Amygdala (tissue), 56 donors: ENCODE results near the gene CD164L2.

ENCODE experiments used
- DNase-seq, 56 donors: peaks; one replicate each; lab custom pipeline; 2025; lab: John Stamatoyannopoulos, UW

CD164L2 gene

GRCh38 chr1:27366113-27366410, 17.1 kb downstream of the CD164L2 start:
- DNase-seq: peak in 28 of 56 donors; percentile 16 to 69 (median 44)

- peak; percentile 12 to 84 (median 66) for DNase-seq
Measured at GRCh38 chr1:27365372-27366112, 17.6 kb downstream of the CD164L2 start.

GRCh38 chr1:27364696-27365371, 18.3 kb downstream of the CD164L2 start:
- DNase-seq: no peak

DNA sequence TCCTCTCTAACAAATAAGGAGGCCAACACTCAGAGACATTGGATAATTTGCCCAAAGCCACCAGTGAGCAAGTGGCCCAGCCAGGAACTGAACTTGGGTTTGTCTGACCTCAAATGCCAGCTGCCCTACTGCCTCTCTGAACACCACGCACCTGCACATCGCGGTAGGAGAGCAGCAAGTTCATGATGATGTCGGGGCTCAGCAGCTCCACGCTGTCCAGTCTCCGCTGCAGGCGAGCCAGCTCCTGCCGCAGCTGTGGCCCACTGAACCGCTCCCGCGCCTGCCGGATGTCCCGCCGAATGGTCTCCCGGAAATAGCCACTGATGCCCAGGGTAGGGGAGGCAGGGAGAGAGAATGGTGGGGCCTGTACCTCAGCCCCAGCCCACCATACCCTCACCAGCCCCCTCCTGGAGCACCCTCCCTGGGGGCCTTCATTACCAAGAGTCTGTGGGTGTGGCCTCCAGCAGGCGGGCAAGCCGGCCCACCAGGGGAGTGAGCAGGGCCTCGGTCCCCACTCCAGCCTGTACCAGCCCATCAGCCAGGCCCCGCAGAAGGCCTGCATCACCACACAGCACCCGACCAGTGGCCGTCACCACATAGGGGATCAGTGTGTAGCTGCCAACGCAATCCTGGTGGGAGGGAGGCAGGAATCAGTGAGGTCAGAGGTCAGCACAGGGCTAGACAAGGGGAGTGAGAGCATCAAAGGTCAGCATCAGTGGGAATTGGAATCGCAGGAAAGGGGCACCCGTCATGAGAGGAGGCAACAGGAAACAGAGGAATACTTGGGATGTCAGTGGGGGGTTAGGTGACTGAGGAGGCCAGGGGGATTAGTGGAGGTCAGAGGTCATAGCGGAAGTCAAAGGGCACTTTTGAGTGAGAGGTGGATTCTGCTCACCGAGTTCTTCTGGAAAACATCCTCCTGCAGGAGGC, 19.1 kb downstream of the CD164L2 start:
- DNase-seq: no peak

GRCh38 chr1:27361553-27361952, 21.6 kb downstream of the CD164L2 start:
- no peak for DNase-seq

DNA sequence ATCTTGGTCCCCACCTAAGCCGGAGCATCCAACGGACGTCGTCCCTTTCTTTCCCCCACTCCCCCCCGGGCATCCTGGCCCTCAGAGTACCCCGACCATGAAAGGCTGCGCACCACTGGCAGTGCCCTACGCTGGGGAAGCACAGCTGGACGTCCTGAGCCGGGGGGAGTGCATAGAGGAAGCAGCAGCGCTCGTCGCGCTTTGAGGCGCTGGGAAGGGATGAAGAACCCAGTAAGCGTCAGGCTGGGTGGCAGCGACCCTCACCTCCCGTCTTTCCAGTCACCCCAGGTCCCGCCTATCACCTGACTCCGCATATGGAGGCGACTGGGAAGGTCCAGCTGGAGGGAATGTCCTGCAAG, 22.1 kb downstream of the CD164L2 start:
- DNase-seq: no peak

DNA sequence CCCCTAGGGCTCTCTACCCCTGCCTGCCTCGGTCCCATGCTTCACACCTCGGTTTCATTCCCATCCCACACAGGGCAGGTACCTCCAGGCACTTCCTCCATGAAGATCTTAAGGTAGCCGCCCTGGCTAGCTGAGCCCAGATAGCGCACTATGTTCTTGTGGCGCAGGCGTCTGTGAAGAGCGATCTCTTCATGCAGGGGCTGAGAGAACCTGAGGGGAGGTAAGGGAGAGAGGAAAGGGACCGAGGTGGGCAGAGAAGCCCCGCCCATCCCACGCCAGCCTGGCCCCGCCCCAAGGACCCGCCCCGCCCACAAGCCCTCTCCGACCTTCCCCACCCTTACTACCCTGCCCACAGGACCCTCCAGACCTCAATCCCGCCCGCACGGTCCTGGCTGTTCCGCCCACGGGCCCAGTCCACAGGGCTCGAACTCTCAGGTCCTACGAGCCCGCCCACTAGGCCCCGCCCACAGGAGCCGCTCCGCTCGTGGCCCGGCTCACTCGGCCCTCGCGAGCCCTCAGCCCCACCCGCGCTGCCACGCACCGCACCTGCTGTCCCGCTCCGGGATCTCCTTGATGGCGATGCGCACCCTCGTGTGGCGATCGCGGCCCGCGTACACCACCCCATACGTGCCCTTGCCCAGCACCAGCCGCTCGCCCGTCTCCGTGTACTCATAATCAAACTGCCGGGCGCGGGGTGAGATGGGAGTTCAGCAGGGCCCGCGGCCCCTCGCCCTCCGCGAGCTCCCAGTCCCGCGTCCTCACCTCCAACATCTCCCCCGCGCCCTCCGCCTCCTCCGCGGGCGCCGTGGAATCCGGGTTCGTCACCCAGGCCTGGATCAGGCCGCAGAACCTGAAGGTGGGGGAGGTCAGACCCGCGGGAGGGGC, 22.7 kb downstream of the CD164L2 start:
- DNase-seq: peak in 3 of 56 donors; percentile 5 to 71 (median 51)

DNA sequence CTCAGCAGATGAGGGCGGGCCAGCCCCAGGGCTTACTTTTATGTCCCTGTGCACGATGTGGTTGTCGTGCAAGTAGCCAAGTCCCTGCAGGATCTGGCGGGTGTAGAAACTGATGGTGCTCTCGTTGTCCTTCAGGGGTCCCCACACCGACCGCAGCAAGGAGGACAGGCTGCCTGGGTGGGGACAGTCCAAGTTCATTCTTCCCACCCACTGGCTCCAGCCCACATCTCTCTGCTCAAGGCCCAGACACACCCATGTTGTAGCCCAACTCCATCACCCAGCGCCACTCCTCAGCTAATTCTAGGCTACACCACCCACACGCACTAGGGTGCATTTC, 23.3 kb downstream of the CD164L2 start:
- no peak for DNase-seq

GRCh38 chr1:27358928-27359313, 24.2 kb downstream of the CD164L2 start:
- DNase-seq: no peak

- no peak for DNase-seq
Measured at GRCh38 chr1:27358038-27358927, 24.9 kb downstream of the CD164L2 start.

DNA sequence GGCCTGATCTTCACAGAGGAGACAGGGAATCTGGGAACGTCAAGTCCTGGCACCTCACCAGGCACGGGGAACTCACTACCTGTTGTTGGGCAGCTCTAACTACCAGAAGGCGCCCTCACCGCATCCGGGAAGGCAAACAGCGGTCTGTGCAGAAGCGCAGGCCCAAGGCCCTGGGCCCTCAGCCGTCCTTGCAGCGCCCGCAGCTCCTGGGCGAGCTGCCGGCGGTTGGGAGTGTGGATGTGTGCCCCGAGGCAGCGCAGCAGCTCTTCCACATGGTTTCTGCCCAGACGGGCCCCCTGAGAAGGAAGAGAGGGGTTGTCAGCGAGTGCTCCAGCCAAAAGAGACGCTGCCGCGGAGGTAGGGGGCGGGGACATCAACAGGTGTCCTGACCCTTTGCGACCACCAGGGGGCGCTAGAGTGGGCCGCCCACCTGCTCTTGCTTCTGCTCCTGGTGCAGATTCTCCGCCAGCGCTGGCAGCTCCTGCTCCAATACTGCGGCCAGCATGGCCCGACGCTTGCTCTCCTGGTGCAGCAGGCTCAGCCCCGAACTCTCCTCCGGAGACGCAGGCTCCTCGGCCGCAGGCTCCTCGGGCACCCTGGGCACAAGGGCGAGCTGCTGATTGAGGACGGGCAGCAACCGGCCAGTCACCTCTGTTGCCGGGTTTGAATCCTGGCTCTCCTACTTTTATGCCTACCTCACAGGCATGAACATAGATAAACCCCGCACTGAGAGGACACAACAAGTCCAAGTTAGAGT, 25.7 kb downstream of the CD164L2 start:
- DNase-seq: peak in 35 of 56 donors; percentile 4 to 71 (median 27)

DNA sequence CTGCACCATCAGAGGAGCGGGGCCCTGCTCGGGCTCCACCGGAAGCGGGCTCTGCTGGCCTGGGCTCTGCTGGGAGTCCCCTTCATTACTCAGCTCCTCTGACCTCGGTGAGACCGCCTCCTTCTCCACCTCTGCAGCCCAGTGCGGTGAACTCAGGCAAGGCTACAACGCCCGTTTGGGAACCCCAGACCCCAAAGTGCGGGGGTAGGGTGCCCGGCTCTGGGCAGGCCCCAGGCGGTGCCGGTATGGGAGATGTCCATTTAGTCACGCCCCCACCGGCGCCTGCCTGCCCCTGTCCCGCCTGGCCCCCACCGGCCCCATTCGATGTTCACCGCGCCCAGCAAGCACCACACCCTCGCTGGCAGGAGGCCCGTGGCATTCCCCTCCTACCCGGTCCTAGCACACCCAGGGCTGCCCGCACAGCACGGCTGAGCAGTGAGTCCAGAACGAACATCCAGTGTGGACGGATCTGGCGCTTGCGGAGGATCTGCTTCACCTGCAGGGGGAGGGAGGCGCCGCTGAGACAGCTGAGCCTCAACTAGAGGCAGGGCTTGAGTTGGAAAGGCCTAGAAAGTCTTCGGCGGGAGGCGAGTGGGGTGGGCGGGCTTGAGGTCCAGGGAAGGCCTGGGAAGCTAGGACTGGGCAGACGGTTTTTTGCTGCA, 26.4 kb downstream of the CD164L2 start:
- DNase-seq: no peak

- DNase-seq: no peak
Measured at GRCh38 chr1:27356277-27356618, 26.9 kb downstream of the CD164L2 start.

DNA sequence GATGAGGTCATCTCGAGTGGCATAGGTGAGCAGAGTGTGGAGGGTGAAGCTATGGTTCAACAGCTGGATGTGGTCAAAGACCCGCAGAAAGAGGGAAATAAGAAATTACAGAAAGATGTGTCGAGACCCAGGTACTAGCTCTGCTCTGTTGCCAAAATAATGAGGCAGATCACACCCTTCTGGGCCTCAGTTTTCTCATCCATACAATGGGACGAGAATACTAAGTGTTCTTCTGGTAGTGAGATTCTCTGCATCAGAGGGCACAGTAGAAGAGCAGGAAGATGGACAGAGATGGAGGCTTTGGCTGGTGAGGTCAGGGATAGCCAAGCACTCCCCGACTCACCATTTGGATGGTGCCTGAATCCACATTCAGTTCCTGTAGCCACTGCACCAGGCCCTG, 27.4 kb downstream of the CD164L2 start:
- no peak for DNase-seq

DNA sequence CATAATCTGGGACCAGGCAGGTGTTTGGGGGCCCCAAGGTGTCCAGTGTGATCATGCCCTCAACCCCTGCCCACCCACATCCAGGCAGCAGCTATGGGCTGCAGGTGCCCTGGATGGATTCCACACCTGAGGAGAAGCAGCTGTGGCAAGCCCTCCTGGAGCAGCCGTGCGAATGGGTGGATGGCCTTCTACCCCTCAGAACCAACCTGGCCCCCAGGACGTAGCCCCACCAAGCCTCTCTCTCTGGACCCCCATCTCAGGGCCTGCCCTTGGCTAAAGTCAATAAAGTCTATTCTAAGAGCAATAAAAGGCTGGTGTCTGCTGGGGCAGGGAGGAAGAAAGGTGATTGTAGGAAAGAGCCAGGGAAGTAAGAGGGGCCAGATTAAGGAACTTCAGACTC, 29.5 kb downstream of the CD164L2 start:
- no peak for DNase-seq

GRCh38 chr1:27353166-27353565, 30.0 kb downstream of the CD164L2 start:
- DNase-seq: no peak

DNA sequence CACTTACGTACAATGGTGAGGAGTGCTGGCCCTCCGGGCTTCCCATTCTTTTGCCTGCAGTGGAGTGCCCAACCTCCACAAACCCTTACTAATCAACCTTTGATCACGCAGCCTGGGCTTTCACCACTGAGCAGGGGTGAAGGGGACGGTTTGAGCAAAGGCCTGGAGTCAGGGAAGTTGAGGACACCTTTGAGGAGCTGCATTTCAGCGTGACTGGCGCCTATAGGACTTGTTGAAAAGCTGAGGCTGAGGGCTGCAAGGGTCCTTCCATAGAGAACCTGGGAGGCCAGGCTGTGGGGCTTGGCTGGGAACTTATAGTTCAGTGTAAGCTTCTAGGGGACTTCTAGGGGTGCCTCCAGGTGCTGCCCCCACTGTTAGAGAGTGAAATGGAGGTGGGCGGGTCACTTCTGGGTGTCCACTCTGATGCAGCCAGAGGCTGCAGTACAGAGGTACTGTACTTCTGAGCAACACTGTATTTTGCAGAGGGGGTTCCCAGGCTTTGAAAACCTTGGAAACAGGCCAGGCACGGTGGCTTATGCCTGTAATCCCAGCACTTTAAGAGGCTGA, 31.5 kb downstream of the CD164L2 start:
- no peak for DNase-seq
